ENCODE data around the gene UQCRC1. TPM values are rescaled to one million over a fixed set of nuclear protein-coding genes. Genes with fewer than 3 reads are reported as not detected.

Gene UQCRC1
- total and polyA plus RNA-seq, 12 donors, result 723 to 1,330 (median 1,035) TPM

DNA sequence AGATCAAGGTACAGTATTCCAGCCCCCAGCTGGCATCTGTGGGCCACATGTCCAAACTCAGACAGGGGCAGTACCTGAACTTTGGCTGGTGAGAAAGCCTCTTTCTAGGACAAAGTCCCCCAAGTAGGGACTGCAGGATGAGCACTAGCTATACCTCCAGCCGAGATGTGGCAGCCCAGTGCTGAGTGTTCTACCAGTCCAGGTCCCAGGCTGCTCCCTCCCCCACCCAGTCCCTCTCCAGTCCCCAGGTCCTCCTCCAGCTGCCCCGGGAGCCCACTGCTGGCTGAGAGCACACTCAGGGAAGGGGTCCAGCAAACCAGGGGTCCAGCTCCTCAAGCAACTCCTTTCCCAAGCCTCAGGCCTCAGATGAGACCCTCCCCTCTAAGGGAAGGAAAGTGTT is 24.3 kb upstream of the UQCRC1 start:
- TF ChIP-seq, protein P1, sequence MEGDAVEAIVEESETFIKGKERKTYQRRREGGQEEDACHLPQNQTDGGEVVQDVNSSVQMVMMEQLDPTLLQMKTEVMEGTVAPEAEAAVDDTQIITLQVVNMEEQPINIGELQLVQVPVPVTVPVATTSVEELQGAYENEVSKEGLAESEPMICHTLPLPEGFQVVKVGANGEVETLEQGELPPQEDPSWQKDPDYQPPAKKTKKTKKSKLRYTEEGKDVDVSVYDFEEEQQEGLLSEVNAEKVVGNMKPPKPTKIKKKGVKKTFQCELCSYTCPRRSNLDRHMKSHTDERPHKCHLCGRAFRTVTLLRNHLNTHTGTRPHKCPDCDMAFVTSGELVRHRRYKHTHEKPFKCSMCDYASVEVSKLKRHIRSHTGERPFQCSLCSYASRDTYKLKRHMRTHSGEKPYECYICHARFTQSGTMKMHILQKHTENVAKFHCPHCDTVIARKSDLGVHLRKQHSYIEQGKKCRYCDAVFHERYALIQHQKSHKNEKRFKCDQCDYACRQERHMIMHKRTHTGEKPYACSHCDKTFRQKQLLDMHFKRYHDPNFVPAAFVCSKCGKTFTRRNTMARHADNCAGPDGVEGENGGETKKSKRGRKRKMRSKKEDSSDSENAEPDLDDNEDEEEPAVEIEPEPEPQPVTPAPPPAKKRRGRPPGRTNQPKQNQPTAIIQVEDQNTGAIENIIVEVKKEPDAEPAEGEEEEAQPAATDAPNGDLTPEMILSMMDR (IDR thresholded peaks at IDR 0.05), result no peak
- H3K27me3 ChIP-seq, result no peaks in the 10 kb centered on the region
- ATAC-seq (no peak), DNase-seq (no peak)
- H3K4me1 ChIP-seq, result peaks cover 5 to 28% (median 21%) of the 10 kb centered on the region in 9 donors
- no peak overlapping the region for H3K27ac ChIP-seq
- H3K9me3 ChIP-seq, result no peaks in the 10 kb centered on the region
- no peak overlapping the region for H3K4me3 ChIP-seq
- 75 to 90% methylated on average over 2 of the region's 2 CpGs for WGBS, 2 donors
- H3K36me3 ChIP-seq, result peaks cover 0 to 47% (median 9%) of the 10 kb centered on the region in 9 donors
- intact Hi-C loops (cut with DNase I), result loop anchor here in 5 of 10 donors (2.0 to 10.0 kb wide), 4 partner anchors 51 to 169 kb away; partner anchors contain the start of genes NCKIPSD (in 2 of the 5) and PFKFB4 (in 1 of the 5)

DNA sequence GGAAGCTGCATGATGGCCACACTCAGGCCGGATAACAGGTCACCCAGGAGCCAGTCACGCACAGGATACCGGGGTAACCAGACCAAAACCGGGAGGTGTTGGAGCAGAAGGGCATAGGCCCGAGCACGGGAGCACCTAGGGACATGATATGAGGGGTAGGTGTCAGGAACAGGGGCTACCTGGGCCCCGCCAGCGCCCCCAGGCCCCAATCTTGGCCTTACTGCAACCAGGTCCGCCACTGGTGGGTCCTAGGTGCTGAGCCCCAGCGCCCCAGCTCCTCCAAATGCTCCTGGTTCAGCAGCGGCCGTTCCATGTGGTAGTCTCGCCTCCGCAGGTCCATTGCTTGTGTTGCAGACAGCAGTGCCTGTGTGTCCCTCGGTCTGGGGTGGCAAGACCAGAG is 23.8 kb upstream of the UQCRC1 start:
- Histone ChIP-seq H3K36me3 (peaks cover 0 to 52% (median 9%) of the 10 kb centered on the region in 9 donors), H3K9me3 (no peaks in the 10 kb centered on the region), H3K27ac (no peak overlapping the region), H3K4me1 (peaks cover 5 to 28% (median 21%) of the 10 kb centered on the region in 9 donors), H3K4me3 (no peak overlapping the region), H3K27me3 (no peaks in the 10 kb centered on the region)
- intact Hi-C loops (cut with DNase I), result loop anchor here in 1 of 10 donors (10.0 kb wide), 1 partner anchor 168 kb away; a partner anchor contains a TSS
- DNase-seq, result no peak
- ATAC-seq, result no peak
- TF ChIP-seq, protein P1 (IDR thresholded peaks at IDR 0.05), result no peak
- 96% methylated on average over 15 of the region's 15 CpGs for WGBS, 2 donors

GRCh38 chr3:48631516-48632448 is 22.3 kb upstream of the UQCRC1 start:
- ATAC-seq (no peak), DNase-seq (peak in 1 of 2 donors; percentile 24)
- no peaks in the 10 kb centered on the region for H3K27me3 ChIP-seq
- TF ChIP-seq, protein P1 (IDR thresholded peaks at IDR 0.05), result no peak
- 81 to 84% methylated on average over 22 of the region's 22 CpGs for WGBS, 2 donors
- H3K36me3 ChIP-seq, result peaks cover 0 to 67% (median 14%) of the 10 kb centered on the region in 9 donors
- H3K4me1 ChIP-seq, result peaks cover 5 to 26% (median 18%) of the 10 kb centered on the region in 9 donors
- no peak overlapping the region for H3K27ac ChIP-seq
- no peaks in the 10 kb centered on the region for H3K9me3 ChIP-seq
- intact Hi-C loops (cut with DNase I), result loop anchor here in 1 of 10 donors (10.0 kb wide), 1 partner anchor 167 kb away; a partner anchor contains a TSS
- no peak overlapping the region for H3K4me3 ChIP-seq

GRCh38 chr3:48630833-48631232 is 21.4 kb upstream of the UQCRC1 start:
- TF ChIP-seq, protein P1 (IDR thresholded peaks at IDR 0.05), result no peak
- H3K4me3 ChIP-seq, result no peak overlapping the region
- WGBS, 2 donors, result 85 to 91% methylated on average over 12 of the region's 12 CpGs
- no peak overlapping the region for H3K27ac ChIP-seq
- H3K4me1 ChIP-seq, result peaks cover 0 to 17% (median 10%) of the 10 kb centered on the region in 9 donors
- intact Hi-C loops (cut with DNase I), result loop anchor here in 1 of 10 donors (10.0 kb wide), 1 partner anchor 166 kb away; a partner anchor contains a TSS
- no peaks in the 10 kb centered on the region for H3K27me3 ChIP-seq
- H3K9me3 ChIP-seq, result no peaks in the 10 kb centered on the region
- no peak for ATAC-seq
- peaks cover 0 to 76% (median 17%) of the 10 kb centered on the region in 9 donors for H3K36me3 ChIP-seq
- no peak for DNase-seq
